HG02981 (cell line): ENCODE data around the gene PPY.
"Not testable (repeated sequence)": the region's sequence is repeated elsewhere in the genome, so short reads cannot be mapped to it uniquely, and the experiment has no call there.

Source experiments
- ATAC-seq: cut with Tn5 transposase; IDR thresholded peaks from one replicate; pipeline ENCODE4 v1.9.1; 2021; ENCODE audit warnings: mild to moderate bottlenecking, moderate library complexity; ENCODE audit not compliant: unreplicated experiment

PPY gene

GRCh38 chr17:43942051-43942685 is at the start of gene PPY:
TSS of gene PPY (minus strand) at chr17:43942476. CDS start at chr17:43941654, 822 bp downstream.
- no peak for ATAC-seq

GRCh38 chr17:43988301-43988700 is 46.0 kb upstream of the PPY start:
- no peak for ATAC-seq

- no peak for ATAC-seq
These were observed 45.1 kb upstream of the PPY start for GRCh38 chr17:43987131-43988021.

- no peak for ATAC-seq
These were observed 44.1 kb upstream of the PPY start for GRCh38 chr17:43986225-43986981.

- ATAC-seq: no peak
These were observed 42.2 kb upstream of the PPY start for GRCh38 chr17:43984521-43984920.

GRCh38 chr17:43983515-43984411 is 41.5 kb upstream of the PPY start:
- no peak for ATAC-seq

GRCh38 chr17:43983196-43983514 is 40.9 kb upstream of the PPY start:
- no peak for ATAC-seq

GRCh38 chr17:43982171-43982570 is 39.9 kb upstream of the PPY start:
- ATAC-seq: no peak

- no peak for ATAC-seq
These were observed 37.4 kb upstream of the PPY start for GRCh38 chr17:43979671-43980070.

- ATAC-seq: no peak
These were observed 36.7 kb upstream of the PPY start for GRCh38 chr17:43979011-43979410.

- no peak for ATAC-seq
These were observed 35.8 kb upstream of the PPY start for GRCh38 chr17:43978078-43978477.

GRCh38 chr17:43976963-43977837 is 34.9 kb upstream of the PPY start:
- no peak for ATAC-seq

- ATAC-seq: no peak
These were observed 33.6 kb upstream of the PPY start for GRCh38 chr17:43975898-43976297.

- ATAC-seq: no peak
These were observed 32.3 kb upstream of the PPY start for GRCh38 chr17:43974382-43975266.

GRCh38 chr17:43972444-43973212 is 30.4 kb upstream of the PPY start:
- ATAC-seq: not testable (repeated sequence)

GRCh38 chr17:43971436-43971835 is 29.2 kb upstream of the PPY start:
- not testable (repeated sequence) for ATAC-seq

GRCh38 chr17:43970366-43970765 is 28.1 kb upstream of the PPY start:
- no peak for ATAC-seq
